Measurements from ENCODE around the gene ARHGEF4.
"Not testable (repeated sequence)": the region's sequence is repeated elsewhere in the genome, so short reads cannot be mapped to it uniquely, and the experiment has no call there.

ARHGEF4 gene

DNA sequence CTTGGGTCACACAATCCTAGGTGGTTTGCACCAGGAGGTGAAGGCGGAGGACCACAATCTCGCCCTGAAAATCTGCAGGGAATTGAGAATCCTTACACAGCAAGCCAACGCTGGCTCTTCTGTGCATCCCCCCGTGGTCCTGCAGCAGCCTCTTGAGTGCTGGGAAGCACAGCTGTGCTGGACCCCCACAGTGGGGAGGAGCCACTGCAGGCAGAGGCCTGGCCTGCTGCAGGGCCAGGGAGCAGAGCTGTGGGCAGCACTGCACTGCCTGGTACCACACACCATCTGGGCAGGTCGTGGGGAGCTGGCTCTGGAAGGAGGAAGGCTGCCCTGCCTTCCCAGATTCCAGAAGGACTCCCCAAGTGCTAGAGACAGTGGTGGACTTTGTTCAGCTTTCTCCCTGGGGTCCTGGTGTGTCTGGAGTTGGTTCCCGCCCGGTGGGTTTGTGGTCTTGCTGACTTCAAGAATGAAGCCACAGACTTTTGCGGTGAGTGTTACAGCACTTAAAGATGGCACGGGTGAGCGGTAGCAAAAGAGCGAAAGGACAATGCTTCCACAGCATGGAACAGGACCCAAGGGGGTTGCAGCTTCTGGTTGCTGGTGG is 150.3 kb downstream of the ARHGEF4 start:
- no peak for DNase-seq

DNA sequence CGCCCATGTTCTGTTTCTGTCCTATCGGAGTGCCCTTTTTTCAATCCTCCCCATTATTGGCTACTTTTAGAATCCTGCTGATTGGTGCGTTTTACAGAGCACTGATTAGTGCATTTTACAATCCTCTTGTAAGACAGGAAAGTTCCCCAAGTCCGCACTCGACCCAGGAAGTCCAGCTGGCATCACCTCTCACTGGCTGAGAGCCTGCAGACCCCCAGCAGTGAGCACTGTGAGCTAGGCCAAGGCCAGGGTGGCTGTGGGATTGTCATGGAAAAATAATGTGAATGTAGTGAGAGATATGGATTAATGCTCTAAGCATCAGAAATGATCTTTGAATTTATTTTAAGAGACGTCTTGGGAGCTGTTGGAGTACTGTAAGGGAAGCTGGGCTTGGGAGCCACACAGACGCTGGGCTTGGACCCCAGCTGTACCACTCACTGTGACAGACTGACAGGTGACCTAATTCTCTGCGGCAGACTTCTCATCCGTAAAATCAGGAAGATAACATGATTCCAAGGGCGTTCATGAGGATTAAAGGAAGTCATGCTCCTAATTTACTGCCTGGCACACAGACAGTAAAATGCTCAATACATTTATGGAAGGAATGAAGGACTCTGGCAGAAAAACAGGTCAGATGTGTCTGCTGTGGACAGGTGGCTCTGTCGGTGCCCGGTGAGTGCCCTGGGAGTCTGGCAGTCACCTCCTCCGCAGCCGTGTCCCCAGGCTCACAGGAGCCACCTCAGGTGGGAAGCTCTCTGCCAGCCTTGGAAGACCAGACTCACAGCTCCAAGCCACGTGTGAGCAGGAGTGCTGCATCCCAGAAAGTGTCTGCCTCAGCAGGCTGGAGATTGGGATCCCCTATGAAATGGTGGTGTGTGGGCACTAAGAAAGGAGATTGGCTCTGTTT is 151.1 kb downstream of the ARHGEF4 start:
- no peak for DNase-seq

DNA sequence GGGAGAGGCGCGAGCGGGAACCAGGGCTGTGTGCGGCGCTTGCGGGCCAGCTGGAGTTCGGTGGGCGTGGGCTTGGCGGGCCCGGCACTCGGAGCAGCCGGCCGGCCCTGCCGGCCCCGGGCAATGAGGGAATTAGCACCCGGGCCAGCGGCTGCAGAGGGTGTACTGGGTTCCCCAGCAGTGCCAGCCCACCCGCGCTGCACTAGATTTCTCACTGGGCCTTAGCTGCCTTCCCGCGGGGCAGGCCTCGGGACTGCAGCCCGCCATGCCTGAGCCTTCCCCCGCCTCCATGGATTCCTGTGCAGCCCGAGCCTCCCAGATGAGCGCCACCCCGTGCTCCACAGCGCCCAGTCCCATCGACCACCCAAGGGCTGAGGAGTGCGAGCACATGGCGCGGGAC is 154.7 kb downstream of the ARHGEF4 start:
- not testable (repeated sequence) for DNase-seq

DNA sequence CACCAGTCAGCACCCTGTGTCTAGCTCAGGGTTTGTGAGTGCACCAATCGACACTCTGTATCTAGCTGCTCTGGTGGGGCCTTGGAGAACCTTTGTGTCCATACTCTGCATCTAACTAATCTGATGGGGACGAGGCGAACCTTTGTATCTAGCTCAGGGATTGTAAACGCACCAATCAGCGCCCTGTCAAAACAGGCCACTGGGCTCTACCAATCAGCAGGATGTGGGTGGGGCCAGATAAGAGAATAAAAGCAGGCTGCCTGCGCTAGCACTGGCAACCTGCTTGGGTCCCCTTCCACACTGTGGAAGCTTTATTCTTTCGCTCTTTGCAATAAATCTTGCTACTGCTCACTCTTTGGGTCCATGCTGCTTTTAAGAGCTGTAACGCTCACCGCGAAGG is 155.3 kb downstream of the ARHGEF4 start:
- not testable (repeated sequence) for DNase-seq

DNA sequence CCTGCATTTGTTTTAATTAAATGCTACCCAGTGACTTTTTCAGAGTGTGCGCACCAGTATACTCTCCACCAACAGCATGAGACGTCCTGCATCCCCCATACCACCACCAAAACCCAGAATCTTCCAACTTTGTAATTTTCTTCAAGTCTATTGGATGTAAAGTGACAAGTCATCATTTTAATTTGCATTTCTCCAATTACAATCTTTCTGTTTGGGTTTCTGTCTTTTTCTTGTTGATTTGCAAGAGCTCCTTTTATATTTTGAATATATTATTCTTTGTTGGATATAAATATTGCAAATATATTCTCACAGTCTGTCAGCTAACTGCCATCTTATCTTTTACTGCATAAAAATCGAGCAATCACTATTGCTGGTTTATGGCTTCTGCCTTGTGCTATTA is 160.0 kb downstream of the ARHGEF4 start:
- no peak for DNase-seq

DNA sequence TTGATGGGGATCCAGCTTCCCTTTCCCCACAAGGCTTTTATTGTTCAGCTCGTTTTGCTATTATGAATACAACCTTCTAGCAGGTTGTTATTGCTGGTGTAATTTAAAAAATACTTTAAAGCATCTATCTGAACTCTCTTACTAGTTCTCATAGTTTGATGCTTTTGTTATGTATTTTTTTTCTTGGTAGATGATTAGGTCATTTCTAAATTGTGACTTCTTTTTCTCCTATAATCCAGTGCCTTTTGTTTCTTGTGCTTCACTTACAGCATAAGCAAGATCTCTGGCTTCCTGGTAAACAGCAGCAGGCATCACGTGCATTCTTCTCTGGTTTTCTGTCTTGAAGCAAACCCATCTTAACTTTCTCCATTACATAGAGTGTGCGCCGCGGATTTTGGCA is 160.5 kb downstream of the ARHGEF4 start:
- no peak for DNase-seq

DNA sequence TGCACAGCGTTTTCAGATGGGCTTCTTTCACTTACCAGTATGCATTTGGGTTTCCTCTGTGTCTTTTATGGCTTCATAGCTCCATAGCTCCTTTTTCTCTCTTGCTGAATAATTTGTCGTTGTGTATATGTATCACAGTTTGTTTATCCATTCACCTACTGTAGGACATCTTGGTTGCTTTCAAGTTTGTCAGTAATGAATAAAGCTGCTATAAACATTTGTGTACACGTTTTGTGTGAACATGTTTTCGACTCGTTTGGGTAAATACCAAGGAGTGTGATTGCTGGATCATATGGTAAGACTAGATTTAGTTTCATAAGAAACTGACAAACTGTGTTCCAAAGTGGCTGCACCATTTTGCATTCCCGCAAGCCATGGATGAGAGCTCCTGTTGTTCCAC is 161.8 kb downstream of the ARHGEF4 start:
- DNase-seq: no peak

DNA sequence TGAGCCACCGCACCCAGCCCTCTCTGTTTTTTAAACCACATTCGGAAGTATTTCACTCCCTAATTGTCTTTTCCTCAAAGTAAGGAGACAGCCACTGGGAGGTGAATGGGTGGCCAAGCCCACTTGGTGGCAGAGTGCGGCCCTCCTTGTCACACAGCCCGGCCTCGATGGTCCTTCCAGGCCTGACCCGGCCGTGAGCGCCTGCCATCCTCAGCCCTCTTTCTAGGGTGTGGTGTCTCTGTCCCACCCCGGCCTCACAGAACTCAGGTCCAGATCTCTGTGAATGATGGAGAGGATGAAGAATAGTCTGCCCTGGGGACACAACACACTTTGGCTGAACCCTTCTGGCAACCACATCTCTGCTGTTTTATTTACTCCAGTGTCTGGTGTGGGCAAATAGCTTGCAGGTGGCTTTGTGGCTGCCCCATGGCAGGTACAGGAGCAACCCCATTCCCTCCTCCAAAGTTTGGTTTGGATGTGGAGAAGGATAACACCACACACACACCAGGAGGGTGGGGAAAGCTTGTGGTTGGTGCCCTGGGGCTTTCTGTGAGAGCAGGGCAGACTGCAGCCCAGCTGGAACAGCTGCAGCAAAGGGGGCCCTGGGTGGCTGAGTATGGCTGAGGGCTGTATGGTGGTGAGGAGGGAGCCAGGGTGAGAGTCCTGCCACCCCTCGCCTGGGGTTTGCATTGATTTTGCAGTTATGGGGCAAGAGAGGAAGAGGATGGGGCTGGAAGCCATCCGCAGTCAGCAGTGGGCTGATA is 167.9 kb downstream of the ARHGEF4 start:
- no peak for DNase-seq

DNA sequence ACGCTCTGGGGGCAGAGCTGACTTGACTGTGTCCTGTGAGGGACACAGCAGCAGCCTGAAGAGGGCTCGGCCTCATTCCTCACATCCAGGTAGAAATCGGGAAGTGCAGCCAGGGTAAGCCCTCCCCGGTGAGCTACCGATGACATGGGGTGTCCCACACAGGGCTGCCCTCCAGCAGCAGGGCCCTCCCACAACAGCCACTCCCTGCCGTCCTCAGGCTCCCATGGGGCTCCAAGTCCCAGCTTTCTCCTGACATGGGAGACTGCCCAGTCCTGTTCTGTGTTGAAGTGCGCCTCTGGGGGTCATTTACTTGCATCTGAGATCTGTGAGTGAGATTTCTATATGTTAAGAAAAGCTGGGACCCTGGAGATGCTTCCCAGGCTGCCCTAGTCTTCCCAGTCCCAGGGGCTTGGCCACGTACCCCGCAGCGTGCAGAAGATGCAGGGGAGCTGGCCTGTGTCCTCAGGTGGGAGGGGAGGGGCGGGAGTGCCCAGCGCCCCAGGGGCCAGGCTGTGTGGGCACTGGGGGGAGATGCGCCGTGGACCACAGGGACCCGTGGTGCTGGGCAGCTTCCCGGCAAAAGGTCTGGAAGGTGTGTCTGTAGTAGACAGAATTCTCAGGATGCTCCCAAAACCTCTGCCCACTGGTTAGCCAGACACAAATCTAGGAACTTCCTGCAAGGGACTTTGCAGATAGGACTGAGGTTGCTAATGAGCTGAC is 168.7 kb downstream of the ARHGEF4 start:
- DNase-seq: no peak

DNA sequence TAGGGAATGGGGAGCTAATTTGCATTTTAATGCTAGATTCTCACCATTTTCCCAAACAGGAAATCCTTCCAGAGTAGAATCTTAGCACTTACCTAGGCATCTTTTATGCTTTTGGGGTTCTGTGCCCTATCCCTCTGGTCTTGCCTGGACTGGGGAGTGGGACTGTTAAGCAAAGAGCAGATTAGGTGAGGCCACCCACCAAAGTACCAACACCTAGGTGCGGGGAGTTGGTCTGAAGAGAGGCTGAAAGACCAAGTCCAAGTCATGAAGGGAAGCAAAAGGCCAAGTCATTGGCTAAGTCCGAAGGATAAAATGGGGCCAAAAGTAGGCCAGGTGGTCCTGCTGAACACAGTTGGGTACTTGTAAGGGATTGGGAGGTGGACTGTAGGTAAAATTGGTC is 169.8 kb downstream of the ARHGEF4 start:
- no peak for DNase-seq

DNA sequence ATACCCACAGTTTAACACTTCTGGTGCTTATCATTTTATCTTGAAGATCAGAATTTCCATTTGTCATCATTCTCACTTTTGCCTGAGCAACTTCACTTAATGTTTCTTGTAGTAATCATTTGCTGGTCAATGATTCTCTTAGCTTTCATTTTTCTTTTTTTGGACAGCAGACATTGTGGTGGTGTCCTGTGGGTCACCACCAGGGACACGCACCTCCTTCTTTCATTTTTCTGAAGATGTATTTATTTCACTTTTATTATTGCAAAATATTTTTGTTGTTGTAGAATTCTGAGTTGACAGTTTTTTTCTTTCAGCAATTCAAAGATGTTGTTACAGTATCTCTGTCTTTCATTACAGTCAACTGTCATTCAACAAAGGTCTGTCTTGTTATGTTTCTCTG is 172.3 kb downstream of the ARHGEF4 start:
- no peak for DNase-seq

DNA sequence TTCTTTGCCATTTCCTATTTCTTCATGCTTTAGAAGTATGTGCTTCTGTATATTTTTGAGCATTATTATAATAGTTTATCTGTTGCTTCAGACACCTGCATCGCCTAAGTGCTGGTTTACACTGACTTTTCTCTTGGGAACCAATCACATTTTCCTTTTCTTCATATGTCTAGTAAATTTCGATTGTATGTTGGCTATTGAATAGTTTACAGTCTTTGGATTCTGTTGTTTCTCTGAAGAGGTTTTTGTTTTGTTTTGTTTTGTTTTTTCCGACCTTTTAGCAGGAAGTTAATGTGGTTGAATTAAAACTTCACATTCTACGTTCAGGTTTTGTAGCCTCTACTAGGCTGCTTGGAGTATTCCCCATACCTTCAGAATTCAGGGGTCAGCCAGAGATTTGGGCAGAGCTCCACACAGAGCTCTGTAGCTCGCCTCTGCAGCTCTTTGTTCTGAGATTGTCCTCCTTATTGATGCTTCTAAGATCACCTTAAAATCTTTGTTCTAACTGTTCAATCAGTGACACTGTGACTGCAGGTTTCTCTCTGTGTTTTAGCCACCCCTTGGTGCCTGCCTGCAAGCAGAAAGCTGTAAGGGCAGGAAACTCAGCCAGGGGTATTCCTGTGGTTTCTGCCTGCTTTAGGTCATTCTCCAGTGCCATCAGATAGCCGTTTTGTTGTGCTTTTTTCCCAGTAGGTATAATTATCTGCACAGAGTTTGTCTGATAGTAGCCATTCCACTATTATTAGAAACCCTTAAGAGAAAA is 173.2 kb downstream of the ARHGEF4 start:
- no peak for DNase-seq

DNA sequence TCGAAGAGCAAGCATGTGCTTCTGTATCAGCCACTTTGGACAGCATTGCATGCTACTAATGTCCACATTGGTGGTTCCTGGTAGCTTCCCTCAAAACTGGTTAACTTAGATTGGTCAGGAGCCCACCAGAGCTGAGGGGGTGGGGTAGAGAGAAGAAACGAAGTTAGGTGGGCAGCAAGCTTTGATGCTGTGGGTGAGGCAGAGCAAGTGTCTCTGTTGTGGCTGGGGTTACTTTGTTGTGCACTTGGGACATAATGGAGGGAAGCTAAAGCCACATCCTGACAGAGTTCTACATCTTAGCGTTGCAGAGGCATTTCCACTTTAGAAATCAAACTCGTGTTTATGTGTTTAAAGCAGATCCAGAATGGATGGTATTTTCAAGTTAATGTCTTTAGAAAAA is 173.9 kb downstream of the ARHGEF4 start:
- DNase-seq: no peak

DNA sequence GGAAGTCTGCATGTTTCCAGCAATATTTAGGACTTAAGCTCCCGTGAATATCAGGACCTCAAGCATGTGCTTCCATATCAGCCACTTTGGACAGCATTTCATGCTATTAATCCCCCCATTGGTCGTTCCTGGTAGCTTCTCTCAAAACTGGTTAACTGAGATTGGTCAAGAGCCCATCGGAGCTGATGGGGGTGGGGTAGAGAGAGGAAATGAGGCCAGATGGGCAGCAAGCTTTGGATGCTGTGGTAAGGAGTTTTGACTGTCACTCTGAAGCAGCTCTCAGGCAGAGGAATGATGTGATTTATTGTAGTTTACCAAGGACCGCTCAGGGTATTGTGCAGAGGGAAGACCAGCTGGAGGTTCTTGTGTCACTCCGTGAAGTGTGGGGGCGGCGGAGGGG is 174.8 kb downstream of the ARHGEF4 start:
- DNase-seq: no peak

DNA sequence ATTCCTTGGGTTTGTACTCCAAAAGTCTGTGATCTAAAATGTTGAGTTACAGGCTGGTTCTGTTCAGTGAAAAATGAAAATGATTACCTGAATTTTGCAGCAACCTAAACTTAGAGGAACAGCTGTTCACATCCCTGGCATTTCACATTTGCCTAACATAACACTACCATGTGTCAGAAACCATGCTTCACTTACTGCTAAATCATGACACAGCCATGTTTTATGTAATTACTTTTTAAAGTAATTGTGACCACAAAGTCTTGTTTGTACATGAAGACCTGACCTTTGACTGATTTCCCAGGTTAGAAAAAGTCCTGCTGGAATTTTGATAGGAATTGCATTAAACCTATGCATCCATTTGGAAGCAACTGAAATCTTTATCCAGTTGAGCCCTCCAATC is 177.4 kb downstream of the ARHGEF4 start:
- DNase-seq: no peak

DNA sequence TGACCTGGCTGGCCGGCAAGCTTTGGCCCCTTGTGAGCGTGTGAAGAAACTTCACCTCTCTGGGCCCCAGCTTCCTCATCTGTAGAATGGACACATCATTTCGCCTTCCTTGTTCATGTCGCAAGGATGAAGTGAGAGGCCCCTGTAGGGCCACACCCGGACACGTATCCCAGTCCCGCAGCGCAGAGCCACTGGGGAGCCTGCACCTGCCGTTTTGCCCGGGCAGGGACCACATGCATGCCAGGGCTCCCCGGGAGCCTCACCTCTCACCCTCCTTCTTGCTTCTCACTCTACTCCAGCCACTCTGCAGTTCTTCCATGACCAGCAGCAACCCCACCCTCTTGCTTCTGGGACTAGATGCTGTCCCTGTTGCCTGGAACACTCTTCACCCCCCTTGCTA is 179.1 kb downstream of the ARHGEF4 start:
- no peak for DNase-seq

DNA sequence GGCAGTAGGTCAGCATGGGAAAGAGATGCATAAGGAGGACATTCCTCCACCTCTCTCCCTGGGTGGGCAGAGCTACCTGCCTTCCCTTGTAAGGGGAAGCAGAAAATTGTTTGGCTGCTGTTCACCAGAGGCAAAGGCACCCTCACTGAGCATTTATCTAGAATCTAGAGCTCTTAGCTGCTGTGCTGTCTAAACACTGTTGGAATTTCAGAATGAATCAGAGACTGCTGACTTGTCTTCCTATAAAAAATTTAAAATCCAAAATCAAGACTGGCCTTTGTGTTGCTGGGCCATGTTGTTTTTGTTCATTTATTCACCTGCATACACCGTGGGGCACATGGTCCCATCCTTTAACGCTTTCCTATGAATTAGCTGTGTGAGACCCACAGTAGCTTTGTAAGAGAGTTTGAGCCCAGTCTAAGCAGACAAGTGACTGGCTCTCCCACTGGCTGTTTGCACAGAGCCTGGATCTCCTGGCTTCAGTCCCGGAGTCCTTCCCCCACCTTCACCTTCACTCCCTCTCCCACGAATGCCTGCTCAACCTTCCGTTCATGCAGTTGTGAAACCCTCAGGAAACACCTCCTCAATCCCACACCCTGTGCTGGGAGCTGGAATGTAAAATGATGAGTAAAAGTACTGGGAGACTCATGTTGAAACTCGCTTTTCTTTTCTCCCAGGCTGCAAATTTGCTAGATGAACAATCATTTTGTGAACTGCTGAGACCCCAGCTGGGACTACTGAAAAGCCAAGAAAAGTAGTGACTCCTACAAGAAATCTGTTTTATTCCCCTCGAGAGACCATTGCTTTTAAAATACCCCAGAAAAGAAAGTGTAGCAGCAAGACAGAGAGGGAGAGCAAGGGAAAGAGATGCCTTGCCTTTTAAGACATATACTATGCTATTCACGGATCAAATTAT is 180.4 kb downstream of the ARHGEF4 start:
- no peak for DNase-seq

DNA sequence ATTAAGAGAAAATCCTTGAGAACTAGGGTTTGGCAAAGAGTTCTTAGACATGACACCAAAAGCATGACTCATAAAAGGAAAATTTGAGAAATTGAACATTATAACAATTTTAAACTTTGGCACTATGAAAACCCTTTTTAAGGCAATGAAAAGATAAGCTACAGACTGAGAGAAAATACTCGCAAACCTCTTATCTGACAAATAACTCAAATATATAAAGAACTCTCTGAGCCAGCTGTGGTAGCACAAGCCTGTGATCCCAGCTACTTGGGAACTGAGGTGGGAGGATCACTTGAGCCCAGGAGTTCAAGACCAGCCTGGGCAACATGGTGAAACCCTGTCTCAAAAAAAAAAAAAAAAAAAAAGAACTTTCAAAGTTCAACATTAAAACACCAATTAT is 186.0 kb downstream of the ARHGEF4 start:
- DNase-seq: no peak

DNA sequence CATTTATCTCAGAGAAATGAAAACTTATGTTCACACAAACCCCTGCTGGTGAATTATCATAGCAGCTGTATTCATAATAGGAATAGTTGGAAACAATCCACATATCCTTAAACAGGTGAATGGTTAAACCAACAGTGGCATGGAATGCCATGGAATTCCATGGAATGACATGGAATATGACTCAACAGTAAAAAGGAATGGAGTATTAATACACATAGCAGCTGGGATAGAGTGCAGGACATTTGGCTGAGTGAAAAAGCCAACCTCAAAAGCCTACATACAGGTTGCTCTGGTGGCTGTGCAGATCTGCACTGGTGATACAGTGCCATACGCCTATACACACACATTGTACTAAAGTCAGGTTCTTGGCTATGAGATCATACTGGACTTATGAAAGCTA is 187.0 kb downstream of the ARHGEF4 start:
- DNase-seq: no peak

DNA sequence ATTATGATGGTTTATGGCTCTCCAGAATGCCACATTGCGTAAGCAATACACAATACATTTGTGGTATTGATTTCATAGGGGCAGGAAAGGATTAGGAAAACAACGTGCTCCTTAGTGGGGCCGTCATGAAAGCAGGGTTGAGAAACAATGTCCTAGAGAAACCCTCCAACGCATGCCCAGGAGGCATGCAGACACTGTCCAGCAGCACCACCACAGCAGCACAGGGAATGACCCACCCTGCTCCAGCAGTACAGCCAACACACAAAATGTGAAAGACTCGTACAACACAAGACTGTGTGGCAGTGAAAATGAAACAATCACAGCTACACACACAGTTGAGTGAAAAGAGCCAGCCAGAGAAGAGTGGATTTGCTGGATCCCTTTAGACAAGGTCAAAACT is 190.2 kb downstream of the ARHGEF4 start:
- no peak for DNase-seq

All from activated CD4-positive, alpha-beta T cell treated with anti-CD3 and anti-CD28 coated beads, Interleukin-2, amount 50 U/mL, for 48 hours (primary cell).